ENCODE results near the gene ZNF208.
"Not testable (repeated sequence)": the region's sequence is repeated elsewhere in the genome, so short reads cannot be mapped to it uniquely, and the experiment has no call there.

The ZNF208 gene

GRCh38 chr19:22010437-22011143, at the start of gene ZNF208:
Gene ZNF208, minus strand, starts transcription at chr19:22010943. Its CDS starts 149 bp downstream, at chr19:22010794.
- not testable (repeated sequence) for DNase-seq

DNA sequence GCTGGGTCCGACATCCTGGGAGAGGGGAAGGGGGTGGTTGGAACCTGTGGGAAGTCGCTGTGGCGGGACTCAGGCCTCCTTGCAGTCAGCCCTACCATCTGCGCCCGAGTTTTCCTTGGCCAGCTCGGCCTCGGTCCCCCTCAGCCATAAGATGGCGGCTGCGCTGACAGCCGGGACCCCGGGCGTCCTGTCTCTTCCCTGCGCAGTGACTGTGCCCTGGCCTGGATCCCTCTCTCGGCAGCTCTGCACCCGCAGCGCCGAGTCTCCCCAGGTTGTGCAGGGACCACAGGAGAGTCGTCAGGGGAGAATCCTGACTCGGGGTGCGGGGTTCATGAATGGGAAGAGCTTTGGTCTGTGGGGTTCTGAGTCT, 41.9 kb upstream of the ZNF208 start:
- DNase-seq, result no peak

GRCh38 chr19:22041151-22041550, 30.4 kb upstream of the ZNF208 start:
- DNase-seq, result not testable (repeated sequence)

DNA sequence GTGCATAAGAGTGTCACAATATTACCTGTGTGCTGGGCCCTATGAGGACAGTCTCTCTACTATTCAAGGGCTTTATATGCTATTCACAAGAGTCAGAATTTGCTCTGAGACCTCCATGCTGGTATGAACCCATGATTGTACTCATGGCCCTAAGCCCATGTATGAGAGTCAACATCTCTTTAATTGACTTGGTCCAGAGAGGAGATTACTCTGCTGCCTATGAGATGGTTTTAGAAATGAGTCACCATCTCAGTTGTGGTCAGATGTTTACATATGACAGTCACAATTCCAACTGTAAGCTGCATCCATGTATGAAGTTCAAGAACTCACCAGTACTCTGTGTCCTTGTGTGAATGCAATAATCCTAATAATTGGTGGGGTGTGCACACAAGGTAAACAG, 19.9 kb upstream of the ZNF208 start:
- no peak for DNase-seq

DNA sequence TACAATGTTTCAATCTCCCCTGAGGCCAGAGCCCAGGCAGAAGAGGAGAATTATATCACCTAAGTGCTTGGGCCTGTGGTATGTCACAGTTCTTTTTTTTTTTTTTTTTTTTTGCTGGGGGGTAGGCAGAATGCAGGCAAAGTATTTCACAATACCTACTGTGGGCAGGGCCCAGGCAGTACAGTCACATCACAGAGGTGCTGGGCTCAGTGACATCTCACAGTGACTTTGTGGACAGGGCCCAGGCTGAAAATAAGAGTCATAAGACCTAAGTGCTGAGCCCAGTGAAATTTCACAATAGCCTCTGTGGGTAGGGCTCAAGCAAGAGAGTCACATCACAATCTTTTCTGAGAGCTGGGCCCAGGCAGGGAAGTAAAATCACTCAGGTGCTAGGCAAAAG, 15.9 kb upstream of the ZNF208 start:
- DNase-seq, result no peak

GRCh38 chr19:22025539-22025938, 14.8 kb upstream of the ZNF208 start:
- DNase-seq, result not testable (repeated sequence)

DNA sequence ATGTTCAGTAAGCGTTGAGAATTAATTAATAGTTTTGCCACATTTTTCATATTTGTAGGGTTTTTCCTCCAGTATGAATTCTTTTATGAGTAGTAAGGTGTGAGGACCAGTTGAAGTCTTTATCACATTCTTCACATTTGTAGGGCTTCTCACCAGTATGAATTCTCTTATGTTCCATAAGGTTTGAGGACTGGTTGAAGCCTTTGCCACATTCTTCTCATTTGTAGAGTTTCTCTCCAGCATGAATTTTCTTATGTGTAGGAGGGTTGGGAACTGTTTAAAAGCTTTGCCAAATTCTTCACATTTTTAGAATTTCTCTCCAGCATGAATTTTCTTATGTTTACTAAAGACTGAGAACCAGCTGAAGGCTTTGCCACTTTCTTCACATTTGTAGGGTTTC, 40.3 kb downstream of the ZNF208 start:
- no peak for DNase-seq

DNA sequence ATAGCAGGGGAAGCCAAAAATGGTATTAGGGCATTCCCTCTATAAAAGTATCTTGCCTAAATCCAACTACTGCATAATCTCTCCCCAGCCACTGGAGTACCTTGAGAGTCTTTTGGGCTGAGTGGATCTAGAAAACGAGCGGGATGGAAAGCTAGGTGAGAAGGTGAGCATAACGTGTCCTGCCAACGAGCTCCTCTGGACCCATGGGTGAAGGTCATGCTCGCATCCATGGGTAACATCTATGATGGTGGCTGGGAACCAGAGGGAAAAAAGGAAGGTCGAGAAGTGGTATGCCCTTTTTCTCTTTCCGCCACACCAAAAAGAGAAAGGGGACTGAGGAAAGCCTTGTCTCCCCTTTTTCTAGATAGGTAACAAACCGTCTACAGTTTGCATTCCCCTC, 63.0 kb downstream of the ZNF208 start:
- DNase-seq, result no peak

- no peak for DNase-seq
Measured at GRCh38 chr19:21940684-21941083, 70.1 kb downstream of the ZNF208 start.

- no peak for DNase-seq
Measured at GRCh38 chr19:21934593-21934992, 76.2 kb downstream of the ZNF208 start.

DNA sequence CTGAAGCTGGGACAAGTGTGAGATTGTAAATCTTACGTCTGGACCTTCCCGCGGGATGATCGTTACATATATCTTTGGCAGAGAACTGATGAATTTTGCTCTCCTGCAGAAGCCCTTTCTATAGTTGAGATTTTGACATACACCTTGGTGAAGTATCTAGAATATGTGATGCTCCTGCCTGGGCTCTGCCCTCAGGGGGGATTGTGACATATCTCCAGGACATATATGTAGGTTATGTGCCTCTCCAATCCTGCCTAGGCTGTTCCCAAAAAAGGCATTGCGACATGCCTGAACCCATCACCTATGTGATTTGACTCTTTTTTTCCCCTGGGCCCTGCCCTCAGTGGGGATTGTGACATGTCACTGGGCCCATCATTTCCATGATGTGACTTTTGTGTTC, 76.6 kb downstream of the ZNF208 start:
- no peak for DNase-seq

DNA sequence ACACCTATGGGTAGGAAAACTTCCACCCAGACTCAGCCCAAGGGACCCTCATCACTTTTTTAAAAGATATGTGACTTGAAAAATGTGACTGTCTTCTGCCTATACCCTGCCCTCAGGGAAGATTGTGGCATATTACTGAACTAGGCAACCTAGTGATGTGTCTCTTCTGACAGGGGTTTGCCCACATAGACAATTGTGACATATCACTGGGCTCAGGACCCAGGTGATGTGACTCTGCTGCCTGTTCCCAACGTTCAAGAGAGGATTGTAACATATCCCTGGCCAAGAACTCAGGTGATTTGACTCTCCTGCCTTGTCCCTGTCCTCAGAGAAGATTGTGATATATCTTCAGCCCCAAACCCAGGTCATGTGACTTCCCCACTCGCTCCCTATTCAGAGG, 88.5 kb downstream of the ZNF208 start:
- no peak for DNase-seq

DNA sequence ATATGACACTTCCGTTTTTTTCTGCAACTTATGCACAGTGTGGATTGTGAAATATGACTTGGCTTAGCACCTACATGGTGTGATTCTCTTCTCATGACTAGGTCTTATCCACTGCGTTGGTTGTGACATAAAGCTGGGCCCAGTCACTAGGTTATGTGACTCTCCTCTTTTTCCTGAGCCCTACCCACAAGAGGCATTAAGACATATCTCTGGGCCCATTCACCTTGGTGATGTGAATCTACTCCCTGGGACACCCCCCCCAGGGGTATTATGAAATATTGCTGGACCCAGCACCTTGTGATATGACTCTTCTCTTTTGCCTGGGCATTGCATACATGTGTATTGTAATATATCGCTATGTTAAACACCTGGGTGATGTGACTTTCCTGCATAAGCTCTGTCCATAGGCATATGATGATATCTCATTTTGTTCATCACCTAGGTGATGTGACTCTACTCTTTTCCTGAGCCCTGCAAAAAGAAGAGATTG, 89.0 kb downstream of the ZNF208 start:
- no peak for DNase-seq

- no peak for DNase-seq
Measured at GRCh38 chr19:21915411-21915810, 95.3 kb downstream of the ZNF208 start.

GRCh38 chr19:21912654-21913053, 98.1 kb downstream of the ZNF208 start:
- DNase-seq, result no peak

GRCh38 chr19:21910318-21910717, 100.4 kb downstream of the ZNF208 start:
- DNase-seq, result no peak

DNA sequence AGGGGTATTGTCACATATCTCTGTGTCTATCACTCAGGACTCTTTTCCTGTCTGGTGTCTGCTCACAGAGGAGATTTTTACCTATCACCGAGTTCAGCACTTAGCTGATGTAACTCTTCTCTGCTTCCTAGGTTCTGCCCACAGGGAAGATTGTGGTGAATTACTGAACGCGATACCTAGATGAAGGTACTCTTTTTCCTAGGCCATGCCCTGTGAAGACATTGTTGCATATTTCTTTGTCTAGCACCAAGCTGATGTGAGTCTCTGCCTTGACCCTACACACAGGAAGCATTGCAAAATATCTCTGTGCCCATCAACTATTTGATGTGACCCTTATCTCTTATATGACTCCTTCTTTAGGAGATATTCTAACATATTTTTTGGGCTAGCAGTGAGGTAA, 102.7 kb downstream of the ZNF208 start:
- DNase-seq, result no peak

- no peak for DNase-seq
Measured at GRCh38 chr19:21907516-21907915, 103.2 kb downstream of the ZNF208 start.

DNA sequence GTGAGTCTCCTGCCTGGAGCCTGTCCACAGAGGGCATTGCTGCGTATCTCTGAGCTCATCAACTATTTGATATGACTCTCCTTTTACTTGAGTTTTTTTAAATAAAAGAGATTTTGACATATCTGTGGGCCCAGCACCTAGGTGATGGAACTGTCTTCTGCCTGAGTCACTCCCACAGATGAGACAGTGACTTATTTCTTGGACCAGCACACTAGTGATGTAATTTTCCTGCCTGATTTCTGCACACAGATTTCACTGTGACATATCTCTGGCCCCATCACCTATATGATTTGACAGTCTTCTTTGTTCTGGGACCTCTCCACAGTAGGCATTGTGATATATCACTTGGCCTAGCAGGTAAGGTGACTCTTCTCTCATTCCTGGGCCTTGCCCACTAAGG, 108.2 kb downstream of the ZNF208 start:
- no peak for DNase-seq

DNA sequence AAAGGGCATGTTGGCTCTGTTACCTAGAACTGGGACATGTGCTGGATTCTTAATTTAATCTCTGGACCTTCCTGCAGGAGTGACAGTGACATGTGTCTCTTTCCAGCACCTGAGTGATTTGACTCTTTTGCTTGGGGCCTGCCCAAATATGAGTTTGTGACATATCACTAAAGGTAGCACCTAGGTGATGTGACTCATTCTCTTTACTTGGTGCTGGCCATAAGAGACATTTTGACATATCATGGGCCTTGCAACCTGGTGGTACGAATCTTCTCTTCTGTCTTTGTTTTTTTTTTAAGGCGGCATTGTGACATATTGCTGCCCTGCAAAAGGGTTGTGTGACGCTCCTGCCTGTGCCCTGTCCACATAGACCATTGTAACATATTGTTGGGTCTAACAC, 108.9 kb downstream of the ZNF208 start:
- DNase-seq, result no peak

DNA sequence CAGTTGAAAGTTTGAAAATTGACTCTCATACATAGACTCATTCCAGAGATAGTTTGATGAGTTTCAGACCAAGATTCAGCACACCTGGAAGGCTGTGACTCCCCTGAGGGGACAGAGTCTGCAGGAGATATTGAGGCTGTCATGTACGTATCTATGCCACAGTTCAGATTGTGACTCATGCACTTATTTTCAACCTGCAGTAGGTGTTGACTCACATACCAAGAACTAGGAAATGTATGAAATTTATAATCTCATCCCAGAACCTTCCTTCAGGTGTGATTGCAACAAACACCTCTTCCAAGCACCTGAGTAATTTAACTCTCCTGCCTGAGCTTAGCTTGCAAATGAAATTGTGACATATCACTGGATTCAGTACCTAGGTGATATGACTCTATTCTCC, 110.3 kb downstream of the ZNF208 start:
- no peak for DNase-seq

DNA sequence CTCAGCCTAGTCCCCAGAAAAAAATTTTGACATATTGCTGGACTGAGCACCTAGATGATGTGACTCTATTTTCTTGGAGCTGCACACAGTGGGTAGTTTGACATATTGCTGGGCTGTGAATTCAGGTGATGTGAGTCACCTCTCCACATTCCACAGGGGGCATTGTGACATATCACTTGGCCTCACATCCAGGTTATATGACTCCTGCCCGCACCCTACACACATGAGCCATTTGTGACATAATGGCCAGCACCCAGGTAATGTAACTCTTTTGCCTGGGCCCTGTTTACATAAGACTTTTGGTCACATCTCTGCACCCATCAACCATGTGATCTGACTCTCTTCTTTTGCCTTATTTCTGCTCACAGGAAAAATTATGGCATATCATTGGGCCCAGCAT, 119.7 kb downstream of the ZNF208 start:
- DNase-seq, result no peak

DNA sequence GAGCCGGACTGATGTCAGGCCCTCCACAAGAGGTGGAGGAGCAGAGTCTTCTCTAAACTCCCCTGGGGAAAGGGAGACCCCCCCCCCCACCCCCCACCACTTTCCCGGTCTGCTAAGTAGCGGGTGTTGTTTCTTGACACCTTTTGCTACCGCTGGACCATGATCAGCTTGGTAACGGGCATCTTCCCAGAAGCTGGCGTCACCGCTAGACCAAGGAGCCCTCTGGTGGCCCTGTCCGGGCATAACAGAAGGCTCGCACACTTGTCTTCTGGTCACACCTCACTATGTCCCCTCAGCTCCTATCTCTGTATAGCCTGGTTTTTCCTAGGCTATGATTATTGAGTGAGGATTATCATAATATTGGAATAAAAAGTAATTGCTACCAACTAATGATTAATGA, 120.7 kb downstream of the ZNF208 start:
- DNase-seq, result not testable (repeated sequence)

DNA sequence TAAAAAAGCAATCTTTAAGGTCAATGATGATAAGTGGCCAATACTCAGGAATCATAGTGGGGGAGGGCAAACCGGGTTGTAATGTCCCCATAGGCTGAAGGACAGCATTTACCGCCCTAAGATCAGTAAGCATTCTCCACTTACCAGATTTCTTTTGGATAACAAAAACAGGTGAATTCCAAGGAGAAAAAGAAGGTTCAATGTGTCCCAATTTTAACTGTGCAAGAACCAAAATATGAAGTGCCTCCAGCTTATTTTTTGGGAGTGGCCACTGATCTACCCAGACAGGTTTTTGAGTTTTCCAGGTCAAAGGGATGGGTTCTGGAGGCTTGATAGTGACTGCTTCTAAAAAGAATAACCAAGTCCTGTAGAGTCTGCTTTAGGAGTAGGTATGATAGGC, 125.2 kb downstream of the ZNF208 start:
- not testable (repeated sequence) for DNase-seq

DNA sequence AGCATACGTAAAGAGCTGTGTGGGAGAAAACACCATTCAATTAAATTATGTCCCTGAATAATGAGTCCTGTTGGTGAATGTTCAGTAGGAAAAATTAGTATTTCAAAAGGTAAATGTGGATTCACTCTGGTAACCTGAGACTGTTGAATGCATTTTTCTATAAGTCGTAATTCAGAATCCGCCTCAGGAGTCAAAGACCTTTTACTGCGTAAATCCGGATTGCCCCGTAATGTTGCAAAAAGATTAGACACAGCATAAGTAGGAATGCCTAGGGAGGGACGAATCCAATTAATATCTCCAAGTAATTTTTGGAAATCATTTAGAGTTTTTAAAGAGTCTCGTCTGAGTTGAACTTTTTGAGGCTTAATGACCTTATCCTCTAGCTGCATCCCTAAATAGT, 126.0 kb downstream of the ZNF208 start:
- DNase-seq, result not testable (repeated sequence)
